Right atrium auricular region (tissue), 2 donors: ENCODE data around the gene DIRAS2. TPM values are rescaled to one million over a fixed set of nuclear protein-coding genes. Genes with fewer than 3 reads are reported as not detected.

Experiments used
- DNase-seq: peaks from one replicate; pipeline ENCODE4 v3.0.0-alpha.2; 2019; ENCODE audit warnings: low spot score
- H3K27ac ChIP-seq, 2 donors: fragments of 200-600 bp; sonication (generic); 1 replicate in 1 of 2; 2 replicates in 1 of 2; pipeline ENCODE4 v1.5.1; 2016 to 2019
- H3K27me3 ChIP-seq, 2 donors: fragments of 200-600 bp; sonication (generic); one replicate each; pipeline versions ENCODE4 v1.5.1 to v1.6.0; 2017 to 2019
- H3K36me3 ChIP-seq: fragments of 200-600 bp; sonication (generic); one replicate; pipeline ENCODE4 v1.5.1; 2016
- H3K4me1 ChIP-seq, 2 donors: fragments of 200-600 bp; sonication (generic); one replicate each; pipeline versions ENCODE4 v1.5.1 to v1.6.0; 2017 to 2019
- H3K4me3 ChIP-seq, 2 donors: fragments of 200-600 bp; sonication (generic); 1 replicate in 1 of 2; 2 replicates in 1 of 2; pipeline ENCODE4 v1.5.1; 2017 to 2019; ENCODE audit warnings: mild to moderate bottlenecking in 1 of 2, moderate library complexity in 1 of 2
- H3K9me3 ChIP-seq, 2 donors: fragments of 200-600 bp; sonication (generic); one replicate each; pipeline ENCODE4 v1.5.1; 2019
- total RNA-seq, 2 donors: library from RNA; depleted of rRNA; stranded (reverse); fragments of >200 nt; gene quantifications; one replicate each; pipeline ENCODE4 v1.1.0, GENCODE V29; 2016
- TF ChIP-seq, protein P1 (sequence below), 2 donors: fragments of 200-600 bp; sonication (generic); IDR thresholded peaks; one replicate each; pipeline ENCODE4 v1.5.1; 2019; ENCODE audit warnings: antibody characterized with exemption in 2 of 2

DIRAS2 gene, protein sequence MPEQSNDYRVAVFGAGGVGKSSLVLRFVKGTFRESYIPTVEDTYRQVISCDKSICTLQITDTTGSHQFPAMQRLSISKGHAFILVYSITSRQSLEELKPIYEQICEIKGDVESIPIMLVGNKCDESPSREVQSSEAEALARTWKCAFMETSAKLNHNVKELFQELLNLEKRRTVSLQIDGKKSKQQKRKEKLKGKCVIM
- under 1 TPM in 1 of 2 donors, not detected in 1; 0.16 TPM for total RNA-seq

DNA sequence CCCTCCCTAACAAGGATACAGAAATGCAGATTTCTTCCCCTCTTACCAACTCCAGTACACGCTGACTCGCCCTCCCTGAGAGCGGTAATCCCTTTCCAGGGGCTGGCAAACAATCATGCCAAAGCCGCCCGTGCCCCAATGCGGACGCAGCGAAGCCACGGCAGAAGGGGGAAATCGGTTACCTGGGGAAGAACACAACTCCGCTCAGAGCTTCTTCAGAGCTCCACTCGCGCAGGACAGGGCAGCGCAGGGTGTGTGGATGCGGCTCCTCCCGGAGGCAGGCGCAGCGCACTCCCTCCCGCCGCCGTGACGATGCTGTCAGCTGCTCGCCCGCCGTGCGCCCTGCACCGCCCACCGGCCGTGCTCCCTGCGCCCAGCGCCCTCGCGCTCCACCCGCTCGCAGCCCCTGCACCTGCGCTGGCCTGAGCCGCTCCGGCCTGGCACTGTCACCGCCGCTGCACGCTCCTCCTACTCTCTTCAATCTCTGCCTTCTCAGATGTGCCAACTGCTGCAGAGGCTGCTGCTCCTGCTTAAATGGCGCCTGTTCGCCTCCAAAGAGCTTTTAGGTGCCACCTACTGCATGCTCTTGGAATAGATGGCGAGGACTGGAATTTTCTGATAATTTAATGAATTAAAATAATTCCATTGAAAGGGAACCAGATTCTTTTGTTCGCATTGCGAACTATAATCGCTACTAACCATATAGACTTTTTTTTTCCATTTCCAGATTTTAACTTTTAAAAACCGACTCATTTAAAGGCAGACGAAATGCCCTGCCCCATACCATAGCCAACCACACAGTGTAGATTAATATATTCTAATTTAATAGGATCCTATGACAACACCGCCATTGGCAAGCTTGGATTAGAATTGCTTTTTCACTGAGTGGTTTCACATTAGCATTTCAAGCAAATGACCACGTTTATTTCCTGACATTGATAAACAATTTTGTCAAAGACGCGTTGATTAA lies at the start of gene DIRAS2:
Gene DIRAS2, minus strand, starts transcription at position 255 of the 970 bp plus-strand sequence. CDS start 28,997 bp downstream, outside the sequence.
- H3K9me3 ChIP-seq: no peaks in the 10 kb centered on the region
- TF ChIP-seq, protein P1, sequence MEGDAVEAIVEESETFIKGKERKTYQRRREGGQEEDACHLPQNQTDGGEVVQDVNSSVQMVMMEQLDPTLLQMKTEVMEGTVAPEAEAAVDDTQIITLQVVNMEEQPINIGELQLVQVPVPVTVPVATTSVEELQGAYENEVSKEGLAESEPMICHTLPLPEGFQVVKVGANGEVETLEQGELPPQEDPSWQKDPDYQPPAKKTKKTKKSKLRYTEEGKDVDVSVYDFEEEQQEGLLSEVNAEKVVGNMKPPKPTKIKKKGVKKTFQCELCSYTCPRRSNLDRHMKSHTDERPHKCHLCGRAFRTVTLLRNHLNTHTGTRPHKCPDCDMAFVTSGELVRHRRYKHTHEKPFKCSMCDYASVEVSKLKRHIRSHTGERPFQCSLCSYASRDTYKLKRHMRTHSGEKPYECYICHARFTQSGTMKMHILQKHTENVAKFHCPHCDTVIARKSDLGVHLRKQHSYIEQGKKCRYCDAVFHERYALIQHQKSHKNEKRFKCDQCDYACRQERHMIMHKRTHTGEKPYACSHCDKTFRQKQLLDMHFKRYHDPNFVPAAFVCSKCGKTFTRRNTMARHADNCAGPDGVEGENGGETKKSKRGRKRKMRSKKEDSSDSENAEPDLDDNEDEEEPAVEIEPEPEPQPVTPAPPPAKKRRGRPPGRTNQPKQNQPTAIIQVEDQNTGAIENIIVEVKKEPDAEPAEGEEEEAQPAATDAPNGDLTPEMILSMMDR (IDR thresholded peaks at IDR 0.05): peak; percentile 13 to 49
- peak within 1 kb of the TSS; percentile 12 to 47 for H3K4me3 ChIP-seq
- peaks cover 0 to 11% of the 10 kb centered on the region in 2 donors for H3K4me1 ChIP-seq
- no peaks in the 10 kb centered on the region for H3K36me3 ChIP-seq
- no peak for DNase-seq
- H3K27me3 ChIP-seq: no peaks in the 10 kb centered on the region
- no peak within 1 kb of the TSS for H3K27ac ChIP-seq

DNA sequence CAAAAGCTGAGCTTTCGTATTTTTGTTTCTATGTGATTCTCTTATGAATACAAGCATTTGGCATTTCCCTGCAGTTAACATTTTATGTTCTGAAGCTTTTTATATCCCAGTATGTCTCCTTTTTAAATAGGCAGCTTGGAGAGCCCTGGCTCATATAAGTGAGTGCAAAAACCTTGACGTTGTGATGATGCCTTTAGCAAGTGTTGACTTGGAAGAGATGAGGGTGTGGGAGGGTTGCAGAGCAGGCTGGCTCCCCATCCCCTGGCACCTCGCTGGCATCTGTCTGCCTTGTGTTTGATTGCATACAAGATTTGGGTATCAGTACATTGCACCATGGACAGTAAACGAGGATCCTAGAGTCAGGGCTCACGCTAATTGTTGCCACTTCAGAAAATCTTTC lies 42.1 kb upstream of the DIRAS2 start:
- Histone ChIP-seq H3K9me3 (no peaks in the 10 kb centered on the region), H3K27ac (no peak overlapping the region), H3K36me3 (no peaks in the 10 kb centered on the region), H3K27me3 (no peaks in the 10 kb centered on the region), H3K4me3 (no peak overlapping the region), H3K4me1 (no peaks in the 10 kb centered on the region)
- TF ChIP-seq, protein P1 (IDR thresholded peaks at IDR 0.05): no peak
- no peak for DNase-seq

DNA sequence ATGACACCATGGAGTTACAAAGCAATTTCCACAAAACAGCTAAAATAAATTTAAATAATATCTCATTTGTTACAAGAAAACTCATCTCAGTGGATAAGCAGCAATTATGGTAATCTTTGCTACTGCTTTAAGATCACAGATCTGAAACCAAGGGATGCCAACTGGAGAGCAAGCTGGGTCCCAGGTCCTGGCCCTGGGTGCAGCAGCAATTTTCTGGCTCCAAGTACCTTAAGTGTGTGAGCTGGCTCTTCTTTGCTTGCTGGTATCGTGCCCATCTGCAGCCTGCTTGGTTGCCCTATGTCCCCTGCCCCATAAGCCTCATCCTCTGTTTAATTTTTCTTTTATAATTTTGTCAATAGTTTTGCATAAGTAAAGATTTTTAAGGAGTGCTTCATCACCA lies 41.5 kb upstream of the DIRAS2 start:
- Histone ChIP-seq H3K9me3 (no peaks in the 10 kb centered on the region), H3K4me3 (no peak overlapping the region), H3K27me3 (no peaks in the 10 kb centered on the region), H3K36me3 (no peaks in the 10 kb centered on the region), H3K4me1 (no peaks in the 10 kb centered on the region), H3K27ac (no peak overlapping the region)
- no peak for DNase-seq
- TF ChIP-seq, protein P1 (IDR thresholded peaks at IDR 0.05): no peak

DNA sequence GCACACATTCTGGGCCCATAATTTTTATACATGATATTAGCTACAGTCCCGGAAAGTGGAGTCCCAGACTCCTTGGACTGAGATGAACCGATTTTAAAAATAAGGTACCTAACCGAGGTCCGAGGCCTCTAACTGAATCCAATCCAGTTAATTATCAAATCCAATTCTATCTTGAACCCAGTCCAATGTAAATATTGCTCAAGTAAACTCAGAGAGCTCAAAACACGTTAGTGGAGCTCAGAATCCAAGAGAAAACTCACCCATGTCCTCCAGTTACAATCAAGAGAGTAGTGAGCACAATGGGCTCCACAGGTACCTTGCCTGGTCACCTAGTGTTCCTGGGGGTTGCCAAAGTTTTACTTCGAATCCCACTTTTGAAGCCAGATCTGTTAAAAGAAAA lies 37.9 kb upstream of the DIRAS2 start:
- Histone ChIP-seq H3K9me3 (no peaks in the 10 kb centered on the region), H3K4me1 (no peaks in the 10 kb centered on the region), H3K4me3 (no peak overlapping the region), H3K27ac (no peak overlapping the region), H3K27me3 (no peaks in the 10 kb centered on the region), H3K36me3 (no peaks in the 10 kb centered on the region)
- DNase-seq: no peak
- TF ChIP-seq, protein P1 (IDR thresholded peaks at IDR 0.05): no peak

DNA sequence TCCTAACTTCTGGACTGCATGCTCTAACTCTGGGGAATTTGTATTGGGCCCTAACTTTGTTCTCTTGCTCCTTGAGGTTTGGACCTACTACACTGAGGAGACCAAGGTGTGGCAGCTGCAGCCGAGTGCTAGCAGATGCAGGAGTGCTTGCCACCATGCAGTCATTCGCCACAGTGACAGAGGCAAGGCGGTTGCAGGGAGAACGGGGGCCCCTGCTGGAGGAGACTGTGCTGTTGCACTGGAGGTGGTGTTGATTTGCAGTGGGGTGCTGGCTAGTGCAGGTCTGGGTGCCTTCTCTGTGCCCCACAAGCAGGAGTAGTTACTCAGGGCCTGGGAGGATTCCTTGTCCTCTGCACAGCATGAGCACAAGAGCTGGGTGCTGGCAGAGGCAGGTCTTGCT lies 22.4 kb upstream of the DIRAS2 start:
- peaks cover 0 to 20% of the 10 kb centered on the region in 2 donors for H3K9me3 ChIP-seq
- DNase-seq: no peak

More for the DNA sequence above, 22.4 kb upstream of the DIRAS2 start:
- Histone ChIP-seq H3K27ac (no peak overlapping the region), H3K36me3 (no peaks in the 10 kb centered on the region), H3K27me3 (no peaks in the 10 kb centered on the region), H3K4me3 (no peak overlapping the region), H3K4me1 (no peaks in the 10 kb centered on the region)
- TF ChIP-seq, protein P1 (IDR thresholded peaks at IDR 0.05): no peak
